Measurements from ENCODE around the gene VWA5A. TPM values are rescaled to one million over a fixed set of nuclear protein-coding genes. Genes with fewer than 3 reads are reported as not detected.

The VWA5A gene
- total RNA-seq, 2 donors from 2014 or later: 38.3 to 65.4 TPM

GRCh38 chr11:124072147-124072546 is 43.1 kb upstream of the VWA5A start:
- H3K9me3 Mint-ChIP-seq: no peaks in the 10 kb centered on the region
- Histone ChIP-seq H3K4me3 (ENCODE audit: low read length) (no peak overlapping the region), H3K36me3 (ENCODE audit: control insufficient read depth, insufficient read depth, low read length) (no peaks in the 10 kb centered on the region), H3K27ac (ENCODE audit: low read depth, low read length) (no peak overlapping the region), H3K9me3 (ENCODE audit: control insufficient read depth, low read length) (no peaks in the 10 kb centered on the region), H3K9ac (ENCODE audit: extremely low read depth, low read length, poor library complexity, severe bottlenecking) (no peak overlapping the region), H3K27me3 (ENCODE audit: control insufficient read depth, insufficient read depth, low read length, poor library complexity, severe bottlenecking) (no peaks in the 10 kb centered on the region), H3K4me1 (ENCODE audit: control insufficient read depth, insufficient read depth, low read length) (peaks cover 6% of the 10 kb centered on the region)
- no peak for DNase-seq
- H3K4me1 Mint-ChIP-seq: peaks cover 26% of the 10 kb centered on the region
- H3K36me3 Mint-ChIP-seq (ENCODE audit: low read depth): no peaks in the 10 kb centered on the region
- TF ChIP-seq CTCF (conservative IDR thresholded peaks at IDR 0.05): no peak
- H3K4me3 Mint-ChIP-seq: no peak overlapping the region
- WGBS, 2 experiments (ENCODE audit: insufficient coverage in 1 of 2, insufficient read length in 1 of 2): 96 to 100% methylated on average over 3 to 7 of the region's 8 CpGs
- no peak overlapping the region for H3K27ac Mint-ChIP-seq
- H3K27me3 Mint-ChIP-seq (ENCODE audit: insufficient read depth): peaks cover 4% of the 10 kb centered on the region

- Mint-ChIP-seq H3K27ac (no peak overlapping the region), H3K27me3 (ENCODE audit: insufficient read depth) (peaks cover 3% of the 10 kb centered on the region), H3K9me3 (no peaks in the 10 kb centered on the region), H3K4me1 (peaks cover 20% of the 10 kb centered on the region), H3K4me3 (no peak overlapping the region), H3K36me3 (ENCODE audit: low read depth) (no peaks in the 10 kb centered on the region)
- no peak overlapping the region for H3K9ac ChIP-seq (ENCODE audit: extremely low read depth, low read length, poor library complexity, severe bottlenecking)
- H3K4me1 ChIP-seq (ENCODE audit: control insufficient read depth, insufficient read depth, low read length): no peaks in the 10 kb centered on the region
- no peaks in the 10 kb centered on the region for H3K9me3 ChIP-seq (ENCODE audit: control insufficient read depth, low read length)
- no peak overlapping the region for H3K4me3 ChIP-seq (ENCODE audit: low read length)
- DNase-seq: no peak
- TF ChIP-seq CTCF (conservative IDR thresholded peaks at IDR 0.05): no peak
- H3K36me3 ChIP-seq (ENCODE audit: control insufficient read depth, insufficient read depth, low read length): no peaks in the 10 kb centered on the region
- H3K27me3 ChIP-seq (ENCODE audit: control insufficient read depth, insufficient read depth, low read length, poor library complexity, severe bottlenecking): no peaks in the 10 kb centered on the region
- 88 to 94% methylated on average over 1 to 5 of the region's 5 CpGs for WGBS, 2 experiments (ENCODE audit: insufficient coverage in 1 of 2, insufficient read length in 1 of 2)
- H3K27ac ChIP-seq (ENCODE audit: low read depth, low read length): no peak overlapping the region
Measured at GRCh38 chr11:124074554-124074953, 40.7 kb upstream of the VWA5A start.

GRCh38 chr11:124075492-124075840 is 39.8 kb upstream of the VWA5A start:
- peak overlapping the region; percentile 69 for H3K4me3 Mint-ChIP-seq
- no peaks in the 10 kb centered on the region for H3K27me3 ChIP-seq (ENCODE audit: control insufficient read depth, insufficient read depth, low read length, poor library complexity, severe bottlenecking)
- no peak overlapping the region for H3K27ac ChIP-seq (ENCODE audit: low read depth, low read length)
- TF ChIP-seq CTCF (conservative IDR thresholded peaks at IDR 0.05): no peak
- H3K4me1 Mint-ChIP-seq: peaks cover 24% of the 10 kb centered on the region
- peaks cover 2% of the 10 kb centered on the region for H3K27me3 Mint-ChIP-seq (ENCODE audit: insufficient read depth)
- DNase-seq: no peak
- no peak overlapping the region for H3K9ac ChIP-seq (ENCODE audit: extremely low read depth, low read length, poor library complexity, severe bottlenecking)
- H3K36me3 Mint-ChIP-seq (ENCODE audit: low read depth): no peaks in the 10 kb centered on the region
- no peak overlapping the region for H3K27ac Mint-ChIP-seq
- 88 to 96% methylated on average over 4 to 6 of the region's 6 CpGs for WGBS, 2 experiments (ENCODE audit: insufficient coverage in 1 of 2, insufficient read length in 1 of 2)
- H3K9me3 ChIP-seq (ENCODE audit: control insufficient read depth, low read length): no peaks in the 10 kb centered on the region
- no peak overlapping the region for H3K4me3 ChIP-seq (ENCODE audit: low read length)
- no peaks in the 10 kb centered on the region for H3K36me3 ChIP-seq (ENCODE audit: control insufficient read depth, insufficient read depth, low read length)
- H3K4me1 ChIP-seq (ENCODE audit: control insufficient read depth, insufficient read depth, low read length): no peaks in the 10 kb centered on the region
- H3K9me3 Mint-ChIP-seq: no peaks in the 10 kb centered on the region
